NCI-H69 (cell line): ENCODE results near the gene DAND5.

Experiments
- DNase-seq: peaks from one replicate; lab custom pipeline; 2025; lab: John Stamatoyannopoulos, UW

The DAND5 gene

DNA sequence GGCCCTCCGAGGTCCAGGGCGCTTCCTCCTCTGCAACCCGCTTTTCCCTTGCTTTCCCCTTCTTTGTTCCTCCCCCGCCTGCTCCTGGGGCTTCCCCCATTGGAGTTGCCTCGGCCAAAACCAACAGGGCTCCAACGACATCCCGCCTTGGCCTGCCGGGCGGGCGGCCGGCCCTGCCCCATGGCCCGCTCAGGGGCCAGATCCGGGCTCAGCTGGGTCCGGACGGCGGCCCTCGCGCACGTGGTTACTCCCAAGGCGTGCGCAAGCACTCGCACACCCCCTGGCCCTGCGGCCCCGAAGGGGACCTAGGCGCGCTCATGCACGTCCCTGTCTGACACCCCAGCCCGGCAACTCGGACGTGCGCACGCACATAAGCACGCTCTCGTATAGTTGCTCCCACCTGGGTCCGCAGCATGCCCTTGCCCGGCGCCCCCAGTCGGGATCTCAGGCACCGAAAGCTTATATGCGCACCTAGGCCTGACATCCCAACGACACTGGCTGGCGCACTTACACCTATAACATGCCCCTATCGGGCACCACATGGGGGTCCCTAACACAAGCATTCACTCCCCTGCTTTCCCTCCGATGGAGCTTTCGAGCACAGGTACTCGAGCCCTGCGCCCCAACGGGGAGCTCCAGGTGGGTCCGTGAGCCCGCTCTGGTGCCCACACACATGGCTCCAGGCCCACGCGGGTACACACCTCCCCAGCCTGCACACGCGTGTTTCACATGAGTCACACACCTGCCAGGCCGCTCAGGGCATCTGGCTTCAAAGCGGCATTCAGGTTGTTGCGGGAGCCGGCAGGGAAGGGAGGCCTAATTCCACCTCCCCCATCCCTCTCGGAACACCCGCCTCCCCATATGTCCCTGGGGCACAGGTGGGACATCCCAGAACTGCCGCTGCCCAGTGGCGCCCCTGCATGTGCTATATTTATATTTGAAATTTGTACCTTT, 40.9 kb downstream of the DAND5 start:
- no peak for DNase-seq

DNA sequence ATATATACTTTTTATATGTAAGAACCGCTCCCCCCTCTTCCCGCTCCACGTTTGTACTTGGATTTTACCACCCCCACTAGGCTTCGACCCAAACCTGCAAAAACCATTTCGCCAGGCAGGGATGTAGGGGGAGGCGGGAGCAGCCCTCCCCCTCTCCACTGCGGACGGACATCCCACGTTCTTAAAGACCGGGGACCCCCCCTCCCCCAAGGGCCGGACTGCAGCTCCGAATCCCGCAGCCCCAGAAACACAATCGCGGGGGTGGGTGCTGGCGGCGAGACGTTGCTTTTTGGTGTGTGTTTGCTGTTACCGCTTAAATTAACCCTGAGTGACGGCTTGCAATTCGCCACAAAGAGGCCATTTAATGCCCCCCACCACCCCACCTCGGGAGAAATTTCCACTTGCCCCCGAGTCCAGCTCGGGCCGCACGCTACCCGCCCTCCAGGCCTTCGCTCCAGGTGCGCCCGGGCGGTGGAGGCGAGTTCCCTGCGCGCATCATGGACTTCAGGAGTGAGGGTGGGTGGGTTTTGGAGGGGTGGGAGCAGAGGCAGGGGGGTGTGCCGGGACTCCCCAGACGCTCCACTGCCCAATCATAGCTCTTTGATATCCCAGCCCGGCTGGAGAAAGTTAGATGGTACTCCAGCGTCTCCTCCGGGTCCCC, 41.7 kb downstream of the DAND5 start:
- DNase-seq: no peak

DNA sequence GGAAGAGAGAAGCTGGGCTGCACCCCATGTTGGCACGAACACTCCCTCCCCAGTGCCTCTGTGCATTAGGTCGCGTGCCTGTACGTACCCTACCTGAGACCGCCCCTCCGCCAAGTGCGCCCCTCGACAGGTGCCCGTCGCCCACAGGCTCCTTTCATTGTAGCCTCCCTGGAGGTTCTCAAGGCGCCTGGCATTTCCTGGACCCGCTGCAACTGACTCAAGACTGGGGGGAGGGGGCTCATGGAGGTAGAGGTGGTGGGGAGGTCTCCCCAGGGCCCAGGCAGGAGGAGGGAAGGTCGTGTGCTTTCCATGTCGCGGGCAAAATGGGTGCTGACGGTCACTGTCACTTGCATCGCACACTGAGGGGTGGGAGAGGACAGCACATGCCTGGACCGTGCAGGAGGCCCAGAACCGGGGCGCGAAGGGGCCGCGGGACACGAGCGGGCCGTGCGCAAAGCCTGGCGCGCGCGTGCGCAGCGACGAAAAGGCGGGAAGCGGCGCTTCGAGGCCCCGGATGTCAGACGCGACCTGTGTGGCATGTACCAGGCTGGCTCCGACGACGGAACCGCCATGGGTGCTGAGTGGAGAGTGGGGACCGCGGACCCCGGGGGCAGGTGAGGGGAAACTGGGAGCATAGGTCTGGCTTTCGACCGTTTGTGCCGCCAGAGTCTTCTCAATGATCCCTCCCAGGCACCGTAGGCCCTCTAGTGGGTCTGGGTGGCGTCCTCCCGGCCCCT, 42.4 kb downstream of the DAND5 start:
- DNase-seq: no peak

DNA sequence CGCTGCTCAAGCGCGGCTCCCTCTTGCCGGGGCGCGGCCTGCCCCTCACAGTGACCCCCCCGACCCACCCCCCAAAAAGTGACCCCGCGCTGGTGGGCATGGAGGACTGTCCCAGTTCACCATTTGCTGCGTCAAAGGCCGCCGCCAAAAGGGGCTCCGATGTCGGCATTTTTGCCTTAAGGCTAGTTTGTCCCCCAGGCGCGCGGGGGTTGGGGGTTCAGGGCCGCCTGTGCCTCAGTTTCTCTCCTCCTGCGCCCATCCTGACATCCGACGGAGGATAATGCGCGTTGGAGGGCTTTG, 43.0 kb downstream of the DAND5 start:
- DNase-seq: no peak

DNA sequence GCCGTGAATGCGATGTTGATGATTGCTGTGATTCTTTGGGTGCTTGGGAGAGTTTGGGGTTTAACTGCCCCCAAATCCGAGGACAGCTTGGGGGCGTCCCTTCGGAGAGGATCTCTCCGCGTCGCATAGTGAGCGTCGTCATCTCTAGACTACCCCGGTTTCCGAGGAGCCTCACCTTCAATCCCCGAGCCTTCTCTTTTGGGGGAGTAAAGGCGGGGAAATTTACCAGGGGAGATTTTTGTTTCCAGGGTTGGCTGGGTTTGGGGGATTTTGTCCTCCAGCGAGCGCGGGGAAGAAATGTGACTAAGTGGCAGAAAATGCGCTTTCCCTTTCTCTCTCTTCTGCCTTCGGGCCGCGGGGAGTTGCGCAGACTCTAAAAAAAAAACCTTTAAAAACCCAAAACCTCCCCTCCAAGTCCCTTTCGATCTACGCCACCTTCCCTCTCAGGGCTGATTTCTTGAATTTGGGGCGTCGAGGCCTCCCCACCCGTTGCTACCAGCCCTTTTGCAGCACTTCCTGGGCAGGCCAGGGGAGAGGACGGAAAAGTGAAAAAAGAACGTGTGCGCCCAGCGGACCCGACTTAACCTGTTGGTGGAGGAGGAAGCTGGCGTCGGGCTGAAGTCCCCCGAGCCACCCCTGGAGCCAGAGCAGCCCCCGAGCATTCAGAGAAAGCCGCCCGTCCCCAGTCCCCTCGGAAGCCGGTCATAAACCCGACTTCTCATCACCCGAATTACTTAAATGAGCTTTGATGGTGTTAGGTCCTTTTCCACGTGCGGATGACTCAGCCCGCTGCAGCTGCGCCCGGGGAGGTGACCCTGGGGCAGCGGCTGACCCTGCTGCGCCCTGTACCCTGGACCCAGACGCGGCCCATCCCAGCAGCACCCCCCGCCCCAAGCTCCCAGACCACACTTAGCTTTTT, 43.6 kb downstream of the DAND5 start:
- DNase-seq: no peak

DNA sequence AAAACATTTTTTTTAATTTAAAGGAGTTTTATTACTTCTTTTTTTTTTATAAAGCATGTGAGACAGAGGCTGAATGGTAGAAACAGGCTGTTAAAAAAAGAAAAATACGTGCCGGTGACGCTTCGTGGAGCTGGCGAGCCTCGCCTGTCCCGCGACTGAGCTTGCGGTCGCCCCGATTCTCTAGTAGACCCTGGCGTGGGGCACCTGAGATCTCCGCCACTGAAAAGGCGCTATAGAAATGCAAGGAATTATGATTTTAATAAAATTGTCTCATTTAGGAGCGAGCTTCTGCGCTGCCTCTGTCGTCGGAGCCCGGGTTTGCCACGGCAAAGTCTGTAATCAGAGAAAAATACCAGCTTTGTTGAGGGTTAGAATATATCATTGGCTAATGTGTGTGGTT, 44.3 kb downstream of the DAND5 start:
- DNase-seq: no peak

DNA sequence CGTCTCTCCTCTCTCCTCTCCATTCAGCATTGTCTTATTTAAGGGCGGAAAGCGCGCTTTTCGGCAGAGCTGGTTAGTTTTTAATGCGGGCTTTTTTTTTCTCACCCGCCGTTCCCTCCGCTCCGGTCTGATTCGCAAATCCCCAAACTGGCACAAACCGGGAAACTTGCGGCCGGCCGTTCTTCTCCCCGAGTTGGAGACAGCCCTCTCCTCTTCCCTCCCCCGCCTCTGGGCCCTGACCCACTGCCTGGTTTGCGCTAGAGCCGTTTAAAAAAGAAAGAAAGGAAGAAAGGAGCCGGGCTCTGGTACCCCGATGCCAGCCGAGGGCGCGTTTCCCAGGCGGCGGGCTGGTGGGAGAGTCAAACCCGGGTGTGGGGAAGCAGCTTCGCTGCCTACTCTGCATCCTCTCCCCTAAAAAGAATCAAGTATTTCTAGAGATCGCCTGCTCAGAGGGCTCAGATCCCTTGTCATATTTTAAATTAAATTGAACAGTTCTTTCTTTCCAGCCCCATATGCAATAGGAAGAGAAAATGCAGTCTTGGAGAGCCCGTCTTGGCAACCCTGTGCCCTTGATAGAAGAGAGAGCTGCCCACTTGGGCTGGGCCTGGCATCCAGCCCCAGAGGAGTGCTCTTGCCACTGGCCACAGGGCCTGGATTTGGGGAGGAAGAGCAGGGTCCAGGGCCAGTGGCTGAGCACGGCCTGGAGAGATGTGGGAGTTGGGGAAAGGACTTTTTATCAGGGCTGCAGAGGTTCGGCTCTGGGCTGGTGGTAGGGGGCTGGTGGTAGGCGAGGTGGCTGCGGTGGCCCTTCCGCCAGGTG, 44.9 kb downstream of the DAND5 start:
- DNase-seq: no peak

DNA sequence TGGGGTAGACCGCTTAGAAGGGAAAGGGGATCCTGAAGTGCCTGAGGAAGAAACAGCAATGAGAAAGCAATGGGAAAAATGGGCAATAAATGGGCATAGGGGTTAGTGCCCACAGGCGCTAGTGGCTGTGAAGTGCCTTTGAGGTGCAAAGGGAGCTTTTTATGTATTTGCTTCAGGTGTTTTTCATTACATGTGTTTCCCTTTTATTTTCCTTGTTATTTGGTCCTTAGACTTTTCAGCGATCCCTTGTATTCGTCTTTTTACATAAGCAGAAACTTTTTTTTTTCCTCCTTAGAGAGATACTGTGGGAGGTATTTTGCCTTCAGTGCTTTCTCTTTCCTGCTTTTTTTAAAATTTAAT, 45.5 kb downstream of the DAND5 start:
- no peak for DNase-seq

DNA sequence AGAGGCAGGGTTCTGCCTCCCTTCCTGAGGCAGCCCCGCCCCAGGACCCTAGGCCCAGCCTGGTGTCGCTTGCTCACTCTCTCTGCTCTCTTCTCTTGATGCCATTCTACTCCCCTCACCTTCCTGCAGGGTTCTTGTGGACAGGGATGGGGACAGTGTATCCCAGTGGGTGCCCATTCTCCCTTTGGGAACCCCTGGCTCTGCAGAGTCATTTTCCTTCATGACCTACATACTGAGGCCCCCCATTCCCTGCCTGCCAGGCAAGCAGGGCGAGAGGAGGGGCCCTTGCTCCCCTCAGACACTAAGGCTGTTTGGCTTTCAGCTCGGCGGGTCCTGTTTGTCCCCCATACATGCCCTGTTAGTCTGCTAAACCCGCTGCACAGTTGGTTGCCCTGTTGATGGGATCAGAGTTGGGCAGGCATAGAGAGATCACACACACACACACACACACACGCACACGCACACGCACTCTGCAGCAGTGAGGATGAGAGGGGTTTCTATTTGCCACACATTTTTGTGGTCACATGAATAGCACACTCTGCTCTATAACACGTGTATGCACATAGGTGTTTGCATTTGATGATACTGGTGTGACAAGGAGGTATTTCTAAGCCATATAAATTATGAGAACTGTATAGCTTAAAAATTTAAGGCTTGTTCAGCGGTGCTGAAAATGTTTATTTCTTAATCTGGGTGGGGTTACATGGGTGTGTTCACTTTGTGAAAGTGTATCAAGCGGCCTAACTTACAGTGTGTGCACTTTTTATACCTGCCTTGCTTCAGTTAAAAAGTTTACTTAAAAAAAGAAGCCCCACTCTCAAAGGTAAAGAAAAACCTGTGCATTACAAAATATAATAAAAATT, 46.2 kb downstream of the DAND5 start:
- peak; percentile 20 for DNase-seq

DNA sequence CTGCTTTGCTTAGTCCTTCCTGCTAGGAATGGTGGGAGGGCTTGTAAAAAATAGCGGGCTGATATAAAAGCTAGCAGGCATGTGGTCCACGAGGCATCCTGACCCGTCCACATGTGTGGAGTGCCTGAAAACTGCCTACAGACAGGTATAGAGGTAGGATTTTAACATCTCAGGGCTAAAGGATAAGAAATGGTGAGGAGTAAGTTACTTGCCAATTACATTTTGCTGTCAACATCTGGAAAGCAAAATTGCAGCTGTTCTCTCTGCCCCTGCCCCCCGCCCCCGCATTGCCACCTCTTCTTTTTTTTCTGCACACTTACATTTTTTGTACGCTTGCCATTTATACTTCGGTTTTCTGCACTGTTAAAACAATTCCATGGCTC, 46.9 kb downstream of the DAND5 start:
- DNase-seq: no peak

DNA sequence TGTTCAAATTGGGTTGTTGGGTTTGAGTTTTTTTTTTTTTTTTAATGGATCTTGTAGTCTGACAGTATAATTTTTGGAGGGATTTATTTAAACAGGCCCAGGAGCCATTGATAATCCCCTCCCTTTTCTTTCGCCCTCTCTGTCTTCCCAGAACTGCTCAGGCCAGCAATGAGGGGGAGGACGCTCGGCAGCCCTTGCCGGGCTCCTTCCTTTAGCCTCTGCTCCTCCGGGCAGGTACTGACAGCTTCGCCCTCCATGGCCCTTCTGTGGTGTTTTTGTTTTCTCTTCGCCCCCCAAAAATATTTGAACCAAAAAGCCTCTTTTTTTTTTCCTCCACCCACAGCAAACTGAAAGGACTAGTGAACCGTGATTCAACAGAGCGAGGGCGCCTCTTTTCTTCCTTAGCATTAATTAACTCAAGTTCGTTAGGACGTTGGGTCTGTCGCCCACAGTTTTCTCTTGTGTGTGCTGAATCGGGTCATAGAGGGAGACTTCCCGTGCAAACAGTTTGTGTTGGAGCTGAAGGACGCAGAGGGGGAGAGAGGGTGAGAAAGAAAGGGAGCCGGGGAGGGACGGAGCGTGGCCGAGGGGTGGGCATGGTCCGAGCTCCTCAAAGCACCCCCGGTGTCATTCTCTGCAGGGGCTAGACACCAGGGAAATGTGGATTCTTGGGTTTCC, 47.4 kb downstream of the DAND5 start:
- no peak for DNase-seq

DNA sequence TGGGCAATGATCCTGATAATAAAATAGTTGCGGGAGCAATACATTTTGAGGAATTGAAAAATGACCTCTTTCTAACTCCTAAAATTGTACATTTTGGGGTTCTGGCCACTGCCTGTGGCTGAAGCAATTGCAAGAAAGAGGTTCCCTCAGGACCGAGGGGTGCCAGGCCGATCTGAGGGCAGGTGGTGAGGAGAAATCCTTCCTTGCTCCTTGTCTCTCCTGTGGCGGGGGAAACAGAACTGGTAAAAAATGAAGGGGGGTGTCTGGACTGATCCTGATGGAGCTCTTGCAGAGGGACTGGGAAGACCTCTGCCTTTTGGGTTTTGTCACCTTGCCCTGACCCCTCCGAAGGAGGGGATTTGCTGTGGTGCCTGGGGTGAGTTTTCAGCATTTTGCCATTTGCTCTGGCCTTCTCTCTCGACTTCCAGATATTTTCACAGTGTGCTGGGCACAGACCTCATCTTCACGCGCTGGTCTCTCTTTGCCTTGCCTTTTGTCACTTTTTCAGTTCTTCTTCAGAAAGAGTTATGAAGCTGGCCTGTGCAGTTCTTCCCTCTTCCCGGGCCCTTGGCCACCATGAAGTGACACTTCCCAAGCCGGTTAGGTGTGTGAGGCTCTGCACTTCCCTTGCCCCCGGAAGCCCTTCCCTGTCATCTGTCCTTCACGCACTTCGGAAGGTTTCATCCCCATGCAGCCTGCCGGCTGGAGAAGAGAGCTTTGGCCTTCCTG, 48.1 kb downstream of the DAND5 start:
- DNase-seq: no peak

DNA sequence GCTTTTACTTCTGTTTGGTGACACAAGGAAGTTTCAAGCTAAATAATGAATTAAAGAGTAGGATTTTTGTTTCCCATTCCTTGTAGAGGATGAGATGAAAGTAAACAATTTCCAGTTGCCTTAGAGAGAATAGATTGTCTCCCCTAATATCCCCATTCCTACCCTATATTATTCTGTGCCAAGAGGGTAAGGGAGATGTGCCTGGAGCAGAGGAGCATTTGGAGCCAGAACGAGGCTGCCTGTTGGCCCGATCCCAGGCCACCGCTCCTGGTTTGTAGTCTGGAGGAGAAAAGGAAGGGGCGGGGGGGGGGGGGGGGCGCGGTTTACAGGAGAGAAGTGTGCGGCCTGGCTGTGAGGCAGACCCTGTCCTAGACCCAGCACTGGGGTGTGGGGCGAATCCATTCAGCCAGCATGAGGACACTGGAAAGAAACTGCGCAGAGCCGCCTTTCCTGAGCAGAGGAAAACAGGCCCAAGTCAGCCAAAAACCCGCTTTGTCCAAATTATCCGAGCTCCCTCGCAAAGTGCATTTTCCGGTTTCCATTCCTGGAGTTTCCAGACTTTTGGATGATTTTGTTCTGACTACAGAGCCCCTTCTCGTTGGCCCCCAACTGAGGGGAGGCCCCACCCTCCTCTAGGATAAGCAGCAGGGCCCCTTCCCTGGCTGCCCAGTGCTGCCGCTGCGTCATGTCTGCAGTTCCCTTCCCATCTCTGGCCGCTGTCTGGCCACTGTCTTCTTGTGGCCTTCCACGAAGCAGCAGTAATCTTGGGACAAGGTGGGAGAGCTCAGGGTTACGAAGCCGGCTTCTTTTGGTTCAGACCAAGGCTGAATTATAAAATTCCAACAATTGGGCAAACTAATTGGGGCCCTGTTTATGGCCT, 48.9 kb downstream of the DAND5 start:
- no peak for DNase-seq

DNA sequence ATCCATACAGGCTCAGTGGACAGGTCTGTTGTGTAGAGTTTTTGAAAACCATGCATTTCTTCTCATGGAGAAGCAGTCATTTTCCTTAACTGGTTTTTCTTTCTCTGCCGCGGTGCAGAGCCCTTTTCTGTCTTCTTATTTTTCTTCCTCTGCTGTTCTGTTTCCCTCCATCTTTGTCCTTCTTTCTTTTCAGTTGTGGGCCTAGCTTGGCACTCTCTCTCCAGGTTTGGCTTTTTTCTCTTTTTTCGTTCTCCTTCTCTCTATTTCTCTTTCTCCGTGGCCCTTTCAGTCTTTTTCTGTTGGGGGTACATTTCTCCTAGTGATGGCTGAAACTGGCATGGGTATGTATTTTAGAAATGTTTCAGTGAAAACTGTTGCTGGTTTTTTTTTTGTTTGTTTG, 50.0 kb downstream of the DAND5 start:
- no peak for DNase-seq

DNA sequence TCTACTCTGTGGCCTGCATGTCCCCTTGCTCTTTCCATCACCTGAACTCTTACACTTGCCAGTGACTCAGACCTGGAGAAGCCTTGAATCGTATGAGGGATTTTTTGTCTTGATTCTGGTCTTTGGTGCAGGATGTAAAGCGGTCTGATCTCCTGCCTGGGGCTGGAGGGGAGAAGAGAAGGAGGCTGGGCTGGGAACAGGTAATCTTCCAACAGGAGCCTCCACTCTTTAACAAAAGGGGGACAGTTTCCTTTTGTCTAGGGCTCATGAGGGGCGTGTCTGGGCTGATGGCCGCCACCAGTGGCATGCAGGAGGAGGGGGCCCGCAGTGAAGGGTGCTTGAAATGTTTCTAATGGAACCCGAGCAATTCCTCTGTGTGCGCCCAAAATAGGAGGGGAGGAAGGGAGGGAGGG, 50.6 kb downstream of the DAND5 start:
- no peak for DNase-seq

DNA sequence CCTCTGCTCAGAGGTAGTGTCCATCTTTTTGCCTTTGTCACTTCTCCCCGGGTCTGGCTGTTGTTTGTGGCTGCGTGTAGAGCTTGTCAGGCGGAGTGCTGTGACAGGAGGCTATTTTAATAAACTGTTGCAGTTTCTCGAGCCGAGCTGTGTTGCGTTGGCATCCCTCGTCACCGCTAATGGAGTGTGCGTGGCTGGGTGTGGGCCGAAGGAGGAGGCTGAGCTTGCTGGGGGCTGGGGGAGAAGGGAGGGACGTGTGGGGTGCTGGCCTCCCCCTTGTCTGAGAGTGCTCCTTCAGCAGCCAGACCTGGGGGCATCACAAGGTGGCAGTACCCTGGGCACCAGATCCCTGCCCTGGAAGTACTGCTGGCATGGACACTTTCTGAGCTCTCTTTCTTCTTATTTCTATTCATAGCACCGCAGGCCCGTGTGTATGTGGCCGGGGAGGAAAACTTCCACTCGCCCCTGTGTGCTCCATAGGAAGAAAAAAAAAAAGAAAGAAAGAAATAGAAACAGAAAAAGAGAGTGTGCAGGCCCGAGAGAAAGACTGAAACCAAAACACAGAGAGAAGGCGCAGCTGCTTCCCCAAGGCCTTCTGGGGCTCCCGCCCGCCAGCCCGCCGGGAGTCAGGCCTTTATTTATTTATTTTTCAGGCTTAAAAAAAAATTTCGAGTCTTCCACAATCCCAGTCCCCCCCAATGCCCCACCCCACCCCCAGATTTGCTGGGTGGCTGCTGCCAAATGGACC, 52.9 kb downstream of the DAND5 start:
- DNase-seq: peak; percentile 61
